T-helper 2 cell treated with Interferon-gamma antibody and Interleukin-4, amounts not matched to agents 5 μg/mL and 100 μg/mL, for 36 hours (primary cell): ENCODE data around the gene TASL.

Source experiments
- DNase-seq: peaks from one replicate; pipeline ENCODE4 v3.0.0; 2021; ENCODE audit warnings: low spot score
- H3K27ac Mint-ChIP-seq: one replicate; pipeline ENCODE4 v1.8.0; 2021; ENCODE audit warnings: mild to moderate bottlenecking, mixed read lengths
- H3K27me3 Mint-ChIP-seq: one replicate; pipeline ENCODE4 v1.8.0; 2021; ENCODE audit warnings: low read depth, mixed read lengths
- H3K36me3 Mint-ChIP-seq: one replicate; pipeline ENCODE4 v1.8.0; 2021; ENCODE audit warnings: low read depth, mixed read lengths
- H3K4me1 Mint-ChIP-seq: one replicate; pipeline ENCODE4 v1.8.0; 2021; ENCODE audit warnings: low read depth, mixed read lengths
- H3K4me3 Mint-ChIP-seq: one replicate; pipeline ENCODE4 v1.8.0; 2022; ENCODE audit warnings: mild to moderate bottlenecking, moderate library complexity, mixed read lengths
- H3K9me3 Mint-ChIP-seq: one replicate; pipeline ENCODE4 v1.8.0; 2021; ENCODE audit warnings: mixed read lengths

Gene TASL

GRCh38 chrX:30561191-30561590, 16.4 kb downstream of the TASL start:
- Mint-ChIP-seq H3K36me3 (peaks cover 35% of the 10 kb centered on the region), H3K27ac (no peak overlapping the region), H3K4me1 (peaks cover 3% of the 10 kb centered on the region), H3K9me3 (peaks cover 15% of the 10 kb centered on the region), H3K4me3 (no peak overlapping the region), H3K27me3 (no peaks in the 10 kb centered on the region)
- no peak for DNase-seq

- H3K27me3 Mint-ChIP-seq = peaks cover 2% of the 10 kb centered on the region
- no peak overlapping the region for H3K27ac Mint-ChIP-seq
- H3K4me3 Mint-ChIP-seq = no peak overlapping the region
- DNase-seq = no peak
- H3K4me1 Mint-ChIP-seq = no peaks in the 10 kb centered on the region
- H3K36me3 Mint-ChIP-seq = no peaks in the 10 kb centered on the region
- no peaks in the 10 kb centered on the region for H3K9me3 Mint-ChIP-seq
Measured at GRCh38 chrX:30538271-30538670, 39.3 kb downstream of the TASL start.

- Mint-ChIP-seq H3K27ac (no peak overlapping the region), H3K27me3 (peaks cover 2% of the 10 kb centered on the region), H3K36me3 (no peaks in the 10 kb centered on the region), H3K9me3 (no peaks in the 10 kb centered on the region), H3K4me1 (no peaks in the 10 kb centered on the region), H3K4me3 (no peak overlapping the region)
- no peak for DNase-seq
Measured at GRCh38 chrX:30533835-30534234, 43.7 kb downstream of the TASL start.

- Mint-ChIP-seq H3K4me1 (no peaks in the 10 kb centered on the region), H3K4me3 (no peak overlapping the region), H3K27me3 (peaks cover 2% of the 10 kb centered on the region), H3K36me3 (no peaks in the 10 kb centered on the region), H3K27ac (no peak overlapping the region), H3K9me3 (no peaks in the 10 kb centered on the region)
- no peak for DNase-seq
Measured at GRCh38 chrX:30533266-30533665, 44.3 kb downstream of the TASL start.

GRCh38 chrX:30530606-30531005, 47.0 kb downstream of the TASL start:
- H3K4me3 Mint-ChIP-seq = no peak overlapping the region
- no peaks in the 10 kb centered on the region for H3K36me3 Mint-ChIP-seq
- no peak overlapping the region for H3K27ac Mint-ChIP-seq
- H3K4me1 Mint-ChIP-seq = no peaks in the 10 kb centered on the region
- no peak for DNase-seq
- no peaks in the 10 kb centered on the region for H3K9me3 Mint-ChIP-seq
- H3K27me3 Mint-ChIP-seq = no peaks in the 10 kb centered on the region

GRCh38 chrX:30525732-30526131, 51.8 kb downstream of the TASL start:
- Mint-ChIP-seq H3K27ac (no peak overlapping the region), H3K27me3 (no peaks in the 10 kb centered on the region), H3K4me1 (no peaks in the 10 kb centered on the region)

GRCh38 chrX:30521440-30522182, 56.0 kb downstream of the TASL start:
- H3K4me3 Mint-ChIP-seq = no peak overlapping the region
- no peak for DNase-seq
- no peak overlapping the region for H3K27ac Mint-ChIP-seq
- no peaks in the 10 kb centered on the region for H3K27me3 Mint-ChIP-seq
- H3K9me3 Mint-ChIP-seq = no peaks in the 10 kb centered on the region
- no peaks in the 10 kb centered on the region for H3K36me3 Mint-ChIP-seq
- no peaks in the 10 kb centered on the region for H3K4me1 Mint-ChIP-seq

More at GRCh38 chrX:30525732-30526131, 51.8 kb downstream of the TASL start:
- Mint-ChIP-seq H3K4me3 (no peak overlapping the region), H3K36me3 (no peaks in the 10 kb centered on the region), H3K9me3 (no peaks in the 10 kb centered on the region)
- DNase-seq = no peak

- Mint-ChIP-seq H3K4me3 (no peak overlapping the region), H3K27ac (no peak overlapping the region), H3K36me3 (no peaks in the 10 kb centered on the region), H3K4me1 (no peaks in the 10 kb centered on the region), H3K27me3 (peaks cover 3% of the 10 kb centered on the region), H3K9me3 (no peaks in the 10 kb centered on the region)
- no peak for DNase-seq
Measured at GRCh38 chrX:30513284-30513683, 64.3 kb downstream of the TASL start.
